Left cardiac atrium (tissue), 4 donors: ENCODE data around the gene C19orf47. TPM values are rescaled to one million over a fixed set of nuclear protein-coding genes. Genes with fewer than 3 reads are reported as not detected.

Source experiments
- ATAC-seq, 2 donors: fragments of 200-7000 bp; cut with Tn5 transposase; one replicate each; pipeline ENCODE4 v1.9.1; 2020; ENCODE audit warnings: mild to moderate bottlenecking in 2 of 2, moderate library complexity in 2 of 2
- DNase-seq: peaks from one replicate; pipeline ENCODE4 v3.0.0-alpha.2; 2020
- intact Hi-C, 2 donors: fragments of 100-400 bp; cut with DNase I; formaldehyde crosslinking; loops; one replicate each; pipeline versions ENCODE4 v1.14.1 to v1.15.1; 2022 to 2023
- long read RNA-seq: library from polyadenylated mRNA; unstranded; transcript quantifications from one replicate; pipeline ENCODE4 v2.0.0, GENCODE V29; 2021
- total RNA-seq, 2 donors: library from RNA; stranded (reverse); fragmentation: NEBNext Ultra II Directional; extraction: Animal tissue kit (Norgen Biotek cat#: 25700); gene quantifications; one replicate each; pipeline ENCODE4 v1.2.1, GENCODE V29; 2021
- donor health status: DM: no; HTN: yes; CAD: no.
- donor health status: DM: no; HTN: yes; CAD: no; lungs with severe emphysema.
- donor health status: DM: yes; HTN: yes; CAD: no.
- donor health status: Dilated cardiomyopathy.

Gene C19orf47, protein sequence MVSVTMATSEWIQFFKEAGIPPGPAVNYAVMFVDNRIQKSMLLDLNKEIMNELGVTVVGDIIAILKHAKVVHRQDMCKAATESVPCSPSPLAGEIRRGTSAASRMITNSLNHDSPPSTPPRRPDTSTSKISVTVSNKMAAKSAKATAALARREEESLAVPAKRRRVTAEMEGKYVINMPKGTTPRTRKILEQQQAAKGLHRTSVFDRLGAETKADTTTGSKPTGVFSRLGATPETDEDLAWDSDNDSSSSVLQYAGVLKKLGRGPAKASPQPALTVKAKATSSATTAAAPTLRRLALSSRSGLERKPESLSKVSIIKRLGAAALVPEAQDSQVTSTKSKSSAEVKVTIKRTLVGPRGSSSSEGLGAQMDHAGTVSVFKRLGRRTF
- total RNA-seq = 100 to 1,000 TPM in 1 of 2 donors, 10 to 100 TPM in 1; 96.5 to 127 TPM
- long read RNA-seq, partial matches to known transcripts = 4 of 38 reads
- long read RNA-seq, other reads (novel, unspliced or antisense) = 32 of 38 reads

DNA sequence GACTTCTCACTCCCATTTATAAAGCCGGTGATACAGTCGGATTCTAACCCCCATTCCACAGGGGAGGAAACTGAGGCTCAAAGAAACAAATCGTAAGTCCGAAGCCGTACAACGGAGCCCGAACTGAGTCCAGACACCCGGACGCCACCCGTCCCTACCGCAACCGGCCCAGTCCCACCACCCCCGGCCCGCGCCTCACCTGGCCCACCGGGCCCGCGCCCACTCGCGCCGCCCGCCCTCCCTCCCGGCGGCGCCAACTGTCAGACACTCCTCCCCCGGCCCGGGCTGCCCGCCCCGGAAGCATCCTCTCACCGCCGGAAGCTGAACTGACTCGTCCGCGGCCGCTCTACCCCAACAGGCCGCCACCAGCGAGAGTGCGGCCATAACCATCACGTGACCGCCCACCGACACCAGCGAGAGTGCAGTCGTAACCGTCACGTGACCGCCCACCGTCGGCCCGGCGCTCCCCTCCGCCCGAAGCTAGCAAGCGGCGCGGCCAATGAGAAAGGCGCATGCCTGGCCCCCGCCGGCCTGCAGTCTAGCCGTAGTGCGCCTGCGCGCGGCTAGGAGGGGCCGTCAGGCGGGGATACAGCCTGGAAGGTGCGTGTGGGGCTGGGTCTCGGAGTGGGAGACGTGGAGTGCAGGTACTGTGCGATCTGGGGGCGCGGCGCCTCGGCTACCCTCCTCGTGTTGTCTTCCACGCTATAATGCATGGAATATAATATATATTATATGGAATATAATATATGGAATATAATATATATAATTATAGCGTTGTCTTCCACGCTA is at the start of gene C19orf47, which contains the start of gene PLD3:
TSS of gene C19orf47 (minus strand) at position 273 of the 789 bp plus-strand sequence. CDS start 6,540 bp downstream, outside the sequence.
TSS of gene PLD3 (plus strand) at position 571 of the 789 bp plus-strand sequence. CDS start 17,789 bp downstream, outside the sequence.
- DNase-seq = peak; percentile 100
- ATAC-seq = peak; percentile 99
- intact Hi-C loops = no loop called here

DNA sequence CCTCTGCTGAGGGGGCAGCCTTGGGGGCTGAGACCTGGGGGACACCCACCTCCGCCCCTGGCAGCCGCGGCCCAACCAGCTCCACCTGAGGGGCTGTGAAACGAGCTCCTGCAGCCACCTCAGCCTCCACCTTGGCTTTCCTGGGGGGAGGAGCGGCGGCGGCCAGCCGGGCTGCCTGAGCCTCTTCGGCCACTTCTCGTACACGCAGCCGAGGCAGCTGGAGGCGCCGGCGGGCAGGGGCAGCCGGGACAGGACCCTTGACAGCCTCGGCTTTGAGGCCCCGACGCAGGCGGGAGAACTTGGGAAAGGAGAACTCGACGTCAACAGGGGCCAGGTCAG is 49.3 kb upstream of the C19orf47 start:
- DNase-seq (no peak), ATAC-seq (no peak)
- intact Hi-C loops = loop anchor here in 1 of 2 donors (5.0 kb wide), 1 partner anchor 40 kb away; no protein-coding TSS in a partner anchor

DNA sequence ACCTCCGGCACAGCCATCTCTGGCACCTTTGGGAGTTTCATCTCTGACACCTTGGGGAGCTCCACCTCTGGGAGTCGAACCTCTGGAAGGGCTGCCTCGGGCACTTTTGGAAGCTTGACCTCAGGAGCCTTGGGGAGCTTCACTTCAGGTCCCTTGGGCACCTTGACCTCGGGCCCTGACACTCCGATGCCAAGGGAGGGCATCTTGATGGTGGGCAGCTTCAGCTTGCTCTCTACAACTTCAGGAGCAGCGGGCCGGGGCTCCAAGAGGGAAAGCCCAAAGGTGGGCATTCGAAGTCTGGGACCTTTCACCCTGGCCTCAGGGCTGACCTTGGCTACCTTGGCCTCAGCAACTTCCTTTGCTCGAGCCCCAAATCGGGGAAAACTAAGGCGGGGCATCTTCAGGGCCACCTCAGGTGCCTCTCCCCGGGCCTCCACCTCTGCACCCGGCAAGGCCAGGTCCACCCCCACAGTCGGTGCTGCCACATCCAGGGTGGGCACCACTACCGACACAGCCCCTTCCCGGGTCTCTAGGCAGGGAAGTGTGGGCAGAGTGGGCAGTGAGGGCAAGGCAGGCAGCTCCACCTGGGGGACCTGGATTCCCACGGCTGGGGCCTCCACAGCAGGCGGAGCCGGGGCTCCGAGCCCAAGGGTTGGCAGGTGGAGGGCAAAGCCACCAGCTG is 48.8 kb upstream of the C19orf47 start:
- intact Hi-C loops = loop anchor here in 1 of 2 donors (5.0 kb wide), 1 partner anchor 40 kb away; no protein-coding TSS in a partner anchor
- ATAC-seq (no peak), DNase-seq (no peak)

DNA sequence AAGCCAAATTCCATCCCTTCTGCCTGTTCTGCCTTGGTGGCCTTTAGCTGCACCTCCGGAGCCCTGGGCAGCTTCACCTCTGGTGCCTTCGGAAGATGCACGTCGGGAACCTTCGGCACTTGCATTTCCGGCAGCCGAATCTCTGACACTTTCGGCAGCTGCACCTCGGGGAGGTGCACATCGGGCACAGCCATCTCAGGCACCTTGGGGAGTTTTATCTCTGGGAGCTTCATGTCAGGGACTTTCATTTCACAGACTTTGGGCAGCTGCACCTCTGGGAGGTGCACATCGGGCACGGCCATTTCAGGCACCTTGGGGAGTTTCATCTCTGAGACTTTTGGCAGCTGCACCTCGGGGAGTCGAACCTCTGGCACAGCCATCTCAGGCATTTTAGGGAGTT is 47.8 kb upstream of the C19orf47 start:
- no peak for DNase-seq
- intact Hi-C loops = loop anchor here in 1 of 2 donors (5.0 kb wide), 1 partner anchor 39 kb away; no protein-coding TSS in a partner anchor
- no peak for ATAC-seq

DNA sequence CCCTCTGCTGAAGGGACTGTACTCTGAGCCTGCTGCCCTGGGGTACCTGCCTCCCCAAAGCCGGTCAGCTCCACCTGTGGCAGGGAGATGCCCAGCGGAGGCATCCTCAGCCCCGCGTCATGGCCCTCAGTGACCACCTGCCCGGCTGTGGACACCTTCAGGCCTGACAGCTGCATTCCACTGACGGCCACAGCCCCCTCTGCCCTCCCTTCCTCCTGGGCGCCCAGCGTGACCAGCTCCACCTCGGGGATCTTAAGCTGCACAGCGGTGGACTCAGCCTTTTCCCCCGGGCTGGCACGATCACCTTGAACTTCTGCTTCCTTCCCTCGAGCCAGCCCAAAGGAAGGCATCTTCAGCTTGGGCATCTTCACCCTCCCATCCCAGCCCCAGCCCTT is 46.6 kb upstream of the C19orf47 start:
- DNase-seq (no peak), ATAC-seq (no peak)
- intact Hi-C loops = loop anchor here in 1 of 2 donors (5.0 kb wide), 1 partner anchor 38 kb away; no protein-coding TSS in a partner anchor

DNA sequence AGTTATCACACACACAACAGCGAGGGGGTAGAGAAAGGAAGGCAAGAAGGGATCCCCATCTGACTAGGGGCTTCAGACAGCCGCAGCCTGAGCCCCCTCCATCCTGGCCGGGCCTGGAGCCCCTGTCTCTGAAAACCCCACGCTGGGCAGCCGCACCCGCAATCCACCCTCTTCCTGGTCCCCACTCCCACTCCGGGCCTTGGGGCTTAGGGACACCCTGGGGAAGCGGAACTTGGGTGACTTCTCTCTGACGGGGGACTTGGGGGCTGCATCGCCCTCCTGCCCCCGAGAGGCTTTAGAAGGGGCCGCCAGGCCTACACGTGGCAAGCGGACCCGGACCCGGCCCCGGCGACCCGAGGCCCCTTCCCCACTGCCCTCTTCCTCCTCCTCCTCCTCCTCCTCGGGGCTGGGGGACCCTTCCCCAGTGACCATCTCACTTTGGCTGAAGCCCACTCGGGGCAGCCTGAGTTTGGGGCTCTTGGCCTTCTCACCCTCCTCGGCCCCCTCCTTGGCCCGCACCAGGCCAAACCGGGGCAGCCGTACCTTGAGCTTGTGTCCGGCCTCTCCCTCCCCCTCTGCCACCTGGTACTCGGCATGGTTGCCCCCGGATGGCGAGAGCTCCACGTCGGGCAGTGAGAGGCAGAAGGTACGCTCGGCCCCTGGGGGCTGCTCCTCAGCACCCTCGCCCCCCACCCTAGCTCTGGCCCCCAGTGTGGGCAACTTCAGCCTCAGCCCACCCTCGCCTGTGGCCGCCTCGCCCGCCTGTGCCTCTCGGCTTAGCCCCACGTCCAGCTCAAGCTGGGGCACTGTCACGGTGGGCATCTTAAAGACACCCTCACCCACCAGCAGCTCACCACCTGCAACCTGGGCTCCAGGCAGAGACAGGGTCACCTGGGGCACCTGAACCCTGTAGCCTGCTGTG is 46.0 kb upstream of the C19orf47 start:
- ATAC-seq (no peak), DNase-seq (no peak)
- intact Hi-C loops = no loop called here

DNA sequence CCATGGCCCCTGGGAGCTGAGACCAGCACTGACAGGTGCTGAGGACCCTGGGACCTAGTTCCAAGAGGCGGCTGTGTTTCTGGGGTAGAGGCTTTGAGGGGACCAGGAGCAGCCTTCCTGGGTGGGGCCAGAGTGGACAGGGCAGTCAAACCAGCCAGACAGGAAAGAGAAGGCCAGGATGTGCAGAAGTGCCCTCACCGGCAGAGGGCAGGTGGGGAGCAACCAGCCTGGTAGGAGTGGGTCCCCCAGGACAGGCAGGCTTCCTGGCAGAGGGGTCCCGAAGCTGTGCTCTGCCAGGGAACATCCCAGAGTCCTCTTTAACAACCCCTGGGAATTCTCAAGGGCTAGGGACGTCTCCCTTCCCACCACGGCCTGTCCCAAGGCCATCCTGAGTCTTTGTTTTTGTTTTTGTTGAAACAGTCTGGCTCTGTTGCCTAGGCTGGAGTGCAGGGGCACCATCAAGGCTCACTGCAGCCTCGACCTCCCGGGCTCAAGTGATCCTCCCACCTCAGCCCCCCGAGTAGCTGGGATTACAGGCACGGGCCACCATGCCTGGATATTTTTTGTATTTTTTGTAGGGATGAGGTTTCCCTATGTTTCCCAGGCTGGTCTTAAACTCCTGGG is 44.8 kb upstream of the C19orf47 start:
- DNase-seq (no peak), ATAC-seq (peak; percentile 20 to 29)
- intact Hi-C loops = no loop called here

DNA sequence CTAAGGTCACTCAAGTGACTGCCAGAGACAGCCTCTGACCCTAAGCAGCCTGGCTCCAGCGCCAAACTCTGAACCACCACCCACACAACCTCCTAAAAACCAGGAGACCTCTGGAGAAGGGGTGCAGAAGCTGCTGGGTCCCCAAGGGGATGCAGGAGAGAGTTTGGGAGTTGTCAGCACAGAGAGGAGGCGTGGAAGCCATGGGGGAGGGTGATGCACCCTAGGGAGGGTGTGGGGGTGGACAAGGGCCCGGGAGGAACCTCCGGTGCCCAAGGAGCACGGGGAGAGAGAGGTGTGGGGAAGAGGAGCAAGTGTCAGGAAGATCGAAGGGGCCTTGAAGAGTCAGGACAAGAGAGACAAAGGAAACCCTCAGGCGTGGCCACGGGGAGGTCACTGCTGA is 43.9 kb upstream of the C19orf47 start:
- intact Hi-C loops = no loop called here
- ATAC-seq (no peak), DNase-seq (no peak)

DNA sequence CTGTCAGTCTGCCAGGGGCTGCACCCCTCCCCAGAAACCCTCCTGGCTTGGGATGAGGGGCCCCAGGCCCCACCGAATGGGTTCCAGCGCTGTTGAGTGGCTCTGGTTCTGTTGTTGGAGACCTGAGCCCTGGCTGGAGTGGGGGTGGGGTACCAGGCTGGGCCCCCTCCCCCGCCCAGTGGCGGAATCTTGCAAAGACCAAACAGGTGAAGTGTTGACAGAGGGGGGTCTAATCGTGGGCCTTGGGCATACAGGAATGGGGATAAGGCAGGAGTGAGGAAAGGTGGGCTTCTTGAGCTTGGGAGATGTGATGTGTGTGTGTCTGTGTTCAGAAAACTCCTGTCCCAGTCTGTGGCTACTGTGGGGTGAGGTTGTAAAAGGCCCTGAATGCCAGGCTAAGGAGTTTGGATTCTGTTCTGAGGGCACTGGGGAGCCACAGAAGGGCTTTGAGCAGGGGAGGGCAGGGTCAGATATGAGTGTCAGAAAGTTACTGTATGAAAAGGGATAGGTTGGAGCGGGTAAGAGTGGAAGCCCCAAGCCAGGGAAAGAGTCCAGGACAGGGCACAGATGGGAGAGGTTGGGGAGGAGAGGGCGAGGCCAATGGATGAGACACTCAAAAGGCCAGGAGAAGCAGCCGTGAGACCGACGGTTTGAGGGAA is 42.0 kb upstream of the C19orf47 start, which contains the start of gene HIPK4:
TSS of gene HIPK4 (minus strand) at position 98 of the 659 bp plus-strand sequence. CDS start 279 bp downstream, outside the sequence.
- intact Hi-C loops = no loop called here
- no peak for ATAC-seq
- no peak for DNase-seq

DNA sequence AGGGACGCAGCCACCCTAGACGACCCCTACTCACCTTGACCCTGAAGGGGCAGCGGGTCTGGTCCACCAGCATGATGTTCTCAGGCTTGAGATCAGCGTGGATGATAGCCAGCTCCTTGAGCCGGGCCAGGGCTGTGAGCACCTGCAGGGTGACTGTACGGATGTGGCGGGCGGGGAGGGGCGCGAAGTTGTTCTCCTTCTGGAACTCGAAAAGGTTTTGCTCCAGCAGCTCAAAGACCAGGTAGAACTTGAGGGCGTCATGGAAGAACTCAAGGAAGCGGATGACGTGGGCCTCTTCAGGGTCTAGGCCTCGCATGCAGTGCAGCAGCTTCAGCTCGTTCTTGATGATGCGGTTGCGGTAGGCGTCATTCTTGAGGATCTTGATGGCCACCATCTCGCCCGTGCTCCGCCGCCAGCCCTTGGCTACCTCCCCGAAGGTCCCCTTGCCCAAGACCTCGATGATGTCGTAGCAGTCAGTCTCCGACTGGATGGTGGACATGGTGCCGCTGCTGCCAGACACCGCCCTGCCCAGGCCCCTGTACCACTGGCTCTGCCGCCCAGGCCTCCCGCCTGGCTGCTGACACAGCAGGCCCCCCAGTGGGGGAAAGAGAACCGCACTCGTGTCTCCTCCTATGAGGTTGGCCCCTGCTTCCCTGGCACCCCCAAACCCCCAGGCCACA is 41.3 kb upstream of the C19orf47 start:
- intact Hi-C loops = no loop called here
- ATAC-seq = no peak
- DNase-seq = no peak

DNA sequence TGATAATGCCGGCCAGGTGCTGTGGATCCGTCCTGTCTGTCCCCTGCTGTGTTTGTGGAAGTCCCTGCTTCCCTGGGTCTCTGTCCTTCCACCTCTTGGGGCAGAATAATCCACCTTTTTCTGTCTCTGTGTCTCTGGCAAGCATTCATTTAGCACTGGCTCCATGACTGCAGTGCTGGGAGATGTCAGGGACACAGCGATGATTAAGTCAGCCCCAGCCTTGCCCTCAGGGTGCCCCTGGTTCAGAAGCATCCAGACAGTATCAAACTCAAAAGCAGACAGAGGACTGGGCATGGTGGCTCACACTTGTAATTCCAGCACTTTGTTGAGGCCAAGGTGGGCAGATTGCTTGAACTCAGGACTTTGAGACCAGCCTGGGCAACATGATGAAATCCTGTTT is 40.3 kb upstream of the C19orf47 start:
- ATAC-seq (no peak), DNase-seq (no peak)
- intact Hi-C loops = no loop called here

DNA sequence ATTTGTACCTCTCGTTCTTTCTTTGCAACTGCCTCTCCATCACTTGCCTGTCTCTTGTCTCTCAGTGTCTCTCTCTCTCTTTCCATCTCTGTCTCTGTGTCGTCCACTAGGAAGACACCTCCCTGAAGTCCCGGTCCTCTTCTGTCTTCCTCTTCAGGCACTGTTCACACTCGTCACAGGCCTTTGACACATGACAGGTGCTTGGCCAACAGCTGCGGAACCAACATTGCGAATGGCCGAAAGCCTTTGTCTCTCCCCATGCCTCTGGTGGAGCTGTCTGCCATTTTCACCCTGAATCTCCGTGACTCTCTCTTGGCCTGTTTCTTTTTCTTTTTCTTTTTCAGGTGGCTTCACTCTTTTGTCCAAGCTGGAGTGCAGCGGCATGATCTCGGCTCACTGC is 39.0 kb upstream of the C19orf47 start:
- intact Hi-C loops = no loop called here
- DNase-seq = no peak
- no peak for ATAC-seq

DNA sequence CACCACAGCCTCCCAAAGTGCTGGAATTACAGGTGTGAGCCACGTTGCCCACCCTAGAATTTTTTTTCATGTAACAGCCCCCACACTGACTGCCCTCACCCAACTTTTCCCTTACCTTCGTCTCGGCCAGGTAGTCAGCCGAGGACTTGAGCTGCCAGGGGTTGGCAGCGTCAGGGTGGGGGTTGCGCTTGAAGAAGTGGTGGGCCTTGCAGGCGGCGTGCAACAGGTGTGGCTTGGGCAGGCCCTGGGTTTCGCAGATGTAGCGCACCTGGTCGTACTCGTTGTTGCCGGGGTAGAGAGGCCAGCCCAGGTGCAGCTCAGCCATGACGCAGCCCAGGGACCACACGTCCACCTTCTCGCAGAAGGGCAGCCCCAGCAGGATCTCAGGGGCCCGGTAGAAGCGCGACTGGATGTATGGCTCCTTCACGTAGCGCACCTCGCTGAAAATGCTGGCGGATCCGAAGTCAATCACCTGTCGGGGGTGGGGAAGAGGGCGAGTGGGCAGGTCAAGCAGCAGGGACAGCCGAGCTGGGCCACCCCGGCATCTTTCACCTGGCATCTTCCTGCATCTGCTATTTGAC is 35.6 kb upstream of the C19orf47 start:
- DNase-seq = no peak
- intact Hi-C loops = no loop called here
- no peak for ATAC-seq

DNA sequence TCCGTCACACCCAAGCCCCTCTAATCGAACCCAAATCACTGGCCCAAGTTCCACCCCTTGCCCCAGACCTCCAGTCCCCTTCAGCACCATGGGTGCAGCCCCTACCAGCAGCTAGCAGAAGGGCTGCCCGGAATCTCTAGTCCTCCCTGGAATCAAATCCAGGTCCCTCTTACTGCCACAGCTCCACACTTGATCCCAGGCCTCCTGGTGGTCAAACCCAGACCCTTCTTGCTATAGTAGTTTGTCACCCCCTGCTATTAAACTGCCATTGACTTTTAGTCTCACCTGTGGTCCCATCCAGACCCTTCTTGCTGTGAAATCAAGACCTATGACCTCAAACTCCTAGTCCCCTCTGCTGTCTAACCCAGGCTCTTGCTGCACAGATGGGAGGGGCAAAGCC is 33.1 kb upstream of the C19orf47 start:
- ATAC-seq (no peak), DNase-seq (no peak)
- intact Hi-C loops = no loop called here

DNA sequence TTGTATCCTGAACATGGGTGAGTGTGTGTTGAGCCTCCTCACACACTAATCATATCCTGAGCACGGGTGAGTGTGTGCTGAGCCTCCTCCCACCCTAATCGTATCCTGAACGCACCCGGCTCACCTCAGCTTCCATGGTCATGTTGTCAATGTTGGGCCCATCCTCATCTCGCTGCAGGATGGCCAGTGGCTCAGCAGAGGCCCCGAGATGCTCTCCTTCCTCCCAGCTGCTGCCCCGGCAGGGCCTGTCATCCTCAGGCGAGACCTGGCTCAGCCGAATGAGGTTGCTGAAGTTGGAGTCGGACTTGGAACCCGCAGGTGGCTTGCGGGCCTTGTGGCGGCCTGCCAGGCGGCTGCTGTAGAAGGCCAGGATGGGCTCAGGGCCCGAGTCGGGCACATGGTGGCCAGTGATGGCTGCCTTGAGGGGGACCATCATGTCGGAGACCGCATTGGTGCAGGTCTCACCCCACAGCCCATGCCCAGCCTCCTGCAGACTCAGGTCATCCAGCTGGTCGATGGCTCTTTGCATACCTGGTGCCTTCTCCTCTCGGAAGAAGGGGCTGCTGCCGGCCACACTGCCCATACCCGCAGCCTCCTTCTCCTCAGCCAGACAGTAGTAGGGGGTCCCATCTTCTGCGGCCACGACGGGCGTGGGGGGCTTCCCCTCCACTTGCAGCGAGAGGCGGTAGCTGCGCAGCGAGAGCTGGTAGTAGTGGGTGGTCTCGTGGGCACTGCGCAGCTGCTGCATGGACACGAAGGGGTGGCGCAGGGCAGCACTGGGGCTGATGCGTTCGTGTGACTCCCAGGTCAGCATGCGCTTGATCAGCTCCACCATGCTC is 32.2 kb upstream of the C19orf47 start:
- DNase-seq (no peak), ATAC-seq (no peak)
- intact Hi-C loops = no loop called here
